Tibial nerve (tissue), 4 donors: Measurements from ENCODE around the gene C6orf47. TPM values are rescaled to one million over a fixed set of nuclear protein-coding genes. Genes with fewer than 3 reads are reported as not detected.
A peak's percentile ranks its signal among the peaks of the same experiment; 100 is the strongest.

Experiments used
- DNase-seq, 2 donors: peaks; one replicate each; pipeline ENCODE4 v3.0.0-alpha.2; 2019; ENCODE audit warnings: low spot score in 2 of 2
- H3K27ac ChIP-seq, 4 donors: fragments of 200-600 bp; sonication (generic) in 3 of 4; one replicate each; pipeline ENCODE4 v1.5.1; 2017 to 2019; ENCODE audit warnings: mild to moderate bottlenecking in 1 of 4
- H3K27me3 ChIP-seq, 2 donors: fragments of 200-600 bp; sonication (generic) in 1 of 2; one replicate each; pipeline versions ENCODE4 v1.5.1 to v1.6.0; 2017 to 2019
- H3K36me3 ChIP-seq, 3 donors: fragments of 200-600 bp; sonication (generic); one replicate each; pipeline ENCODE4 v1.5.1; 2018 to 2019
- H3K4me1 ChIP-seq, 4 donors: fragments of 200-600 bp; sonication (generic) in 3 of 4; one replicate each; pipeline ENCODE4 v1.5.1; 2017 to 2019
- H3K4me3 ChIP-seq, 4 donors: fragments of 200-600 bp; sonication (generic) in 3 of 4; one replicate each; pipeline ENCODE4 v1.5.1; 2017 to 2019; ENCODE audit warnings: mild to moderate bottlenecking in 1 of 4, moderate library complexity in 1 of 4
- H3K9me3 ChIP-seq, 4 donors: fragments of 200-600 bp; sonication (generic) in 3 of 4; one replicate each; pipeline ENCODE4 v1.5.1; 2017 to 2019
- CTCF ChIP-seq, 5 experiments: fragments of 200-600 bp in 3 of 5; fragments of 450-650 bp in 2 of 5; sonication (generic) in 3 of 5; IDR thresholded peaks; one replicate each; pipeline ENCODE4 v1.5.1; 2016 to 2019; ENCODE audit warnings: antibody characterized with exemption in 5 of 5, mild to moderate bottlenecking in 3 of 5, moderate library complexity in 2 of 5
- EP300 ChIP-seq, 2 donors: sonication (generic); formaldehyde crosslinking; IDR thresholded peaks; one replicate each; pipeline ENCODE4 v1.6.1; 2017; ENCODE audit warnings: antibody characterized with exemption in 2 of 2, mild to moderate bottlenecking in 1 of 2
- POLR2A ChIP-seq, 2 donors: fragments of 450-650 bp; IDR thresholded peaks; one replicate each; pipeline ENCODE4 v1.6.1; 2017; ENCODE audit warnings: antibody characterized with exemption in 2 of 2, mild to moderate bottlenecking in 2 of 2, moderate library complexity in 2 of 2
- WGBS, 2 donors: methylation state at CpG; one replicate each; pipeline ENCODE4 v1.1.5; 2018; 5-methylcytosine and 5-hydroxymethylcytosine counted together
- total RNA-seq, 4 donors: library from RNA; depleted of rRNA; stranded (reverse); fragments of >200 nt; gene quantifications; one replicate each; pipeline ENCODE4 v1.1.0, GENCODE V29; 2016

The C6orf47 gene
- total RNA-seq, 4 donors from 2014 or later, result 13.8 to 23.3 (median 20.5) TPM

GRCh38 chr6:31621991-31622390 is 38.6 kb downstream of the C6orf47 start:
- Histone ChIP-seq H3K27ac (peak overlapping the region; percentile 92 to 98 (median 98)), H3K36me3 (peaks cover 5 to 40% (median 27%) of the 10 kb centered on the region in 3 donors), H3K4me3 (peak overlapping the region; percentile 82 to 100 (median 94)), H3K9me3 (no peaks in the 10 kb centered on the region), H3K4me1 (peaks cover 0 to 23% (median 15%) of the 10 kb centered on the region in 4 donors), H3K27me3 (no peaks in the 10 kb centered on the region)
- 21 to 25% methylated on average over 4 of the region's 4 CpGs for WGBS, 2 donors
- DNase-seq, result no peak
- TF ChIP-seq EP300 (IDR thresholded peaks at IDR 0.05) (no peak), POLR2A (IDR thresholded peaks at IDR 0.05) (no peak), CTCF (IDR thresholded peaks at IDR 0.05) (no peak)

GRCh38 chr6:31621320-31621939 is 39.1 kb downstream of the C6orf47 start:
- Histone ChIP-seq H3K9me3 (no peaks in the 10 kb centered on the region), H3K27ac (peak overlapping the region; percentile 92 to 98 (median 98)), H3K27me3 (no peaks in the 10 kb centered on the region), H3K36me3 (peaks cover 5 to 35% (median 22%) of the 10 kb centered on the region in 3 donors), H3K4me1 (peaks cover 0 to 23% (median 15%) of the 10 kb centered on the region in 4 donors), H3K4me3 (peak overlapping the region; percentile 82 to 100 (median 94))
- TF ChIP-seq CTCF (IDR thresholded peaks at IDR 0.05) (no peak), EP300 (IDR thresholded peaks at IDR 0.05) (no peak), POLR2A (IDR thresholded peaks at IDR 0.05) (no peak)
- no peak for DNase-seq
- WGBS, 2 donors, result 7% methylated on average over 15 of the region's 15 CpGs

GRCh38 chr6:31620586-31621319 is 39.8 kb downstream of the C6orf47 start, which contains the start of gene PRRC2A:
PRRC2A (plus strand) TSS chr6:31620715; CDS start chr6:31622790, 2,075 bp downstream.
- peaks cover 5 to 28% (median 15%) of the 10 kb centered on the region in 3 donors for H3K36me3 ChIP-seq
- peaks cover 0 to 23% (median 15%) of the 10 kb centered on the region in 4 donors for H3K4me1 ChIP-seq
- WGBS, 2 donors, result 1 to 4% methylated on average over 32 to 47 of the region's 67 CpGs
- H3K4me3 ChIP-seq, result peak within 1 kb of the TSS; percentile 82 to 100 (median 94)
- H3K27ac ChIP-seq, result peak within 1 kb of the TSS; percentile 92 to 98 (median 98)
- DNase-seq, result peak; percentile 94 to 98
- no peaks in the 10 kb centered on the region for H3K9me3 ChIP-seq
- no peaks in the 10 kb centered on the region for H3K27me3 ChIP-seq
- TF ChIP-seq CTCF (IDR thresholded peaks at IDR 0.05) (no peak), POLR2A (IDR thresholded peaks at IDR 0.05) (peak; percentile 46 to 50), EP300 (IDR thresholded peaks at IDR 0.05) (peak in 1 of 2 donors; percentile 3)

- H3K36me3 ChIP-seq, result peaks cover under 1 to 21% (median 8%) of the 10 kb centered on the region in 3 donors
- H3K9me3 ChIP-seq, result no peaks in the 10 kb centered on the region
- peak overlapping the region; percentile 92 to 98 (median 98) for H3K27ac ChIP-seq
- peak overlapping the region; percentile 44 to 100 (median 90) for H3K4me3 ChIP-seq
- H3K4me1 ChIP-seq, result peaks cover 0 to 23% (median 15%) of the 10 kb centered on the region in 4 donors
- H3K27me3 ChIP-seq, result no peaks in the 10 kb centered on the region
- WGBS, 2 donors, result 0% methylated on average over 50 of the region's 50 CpGs
- peak; percentile 96 for DNase-seq
- TF ChIP-seq POLR2A (IDR thresholded peaks at IDR 0.05) (peak; percentile 93 to 97), CTCF (IDR thresholded peaks at IDR 0.05) (peak in 2 of 5 experiments; percentile 39 to 65), EP300 (IDR thresholded peaks at IDR 0.05) (peak; percentile 52 to 98)
Measured at GRCh38 chr6:31619805-31620585, 40.6 kb downstream of the C6orf47 start.
